ENCODE measurements around the gene KCND2.

The KCND2 gene

GRCh38 chr7:120412139-120413050 is 139.4 kb downstream of the KCND2 start:
- DNase-seq, result no peak

- no peak for DNase-seq
These were observed 140.2 kb downstream of the KCND2 start for GRCh38 chr7:120413164-120413563.

GRCh38 chr7:120417244-120417979 is 144.4 kb downstream of the KCND2 start:
- DNase-seq, result no peak

GRCh38 chr7:120421151-120421651 is 148.2 kb downstream of the KCND2 start:
- no peak for DNase-seq

GRCh38 chr7:120431016-120431415 is 158.0 kb downstream of the KCND2 start:
- no peak for DNase-seq

- DNase-seq, result no peak
These were observed 163.6 kb downstream of the KCND2 start for GRCh38 chr7:120436487-120437060.

GRCh38 chr7:120441850-120442249 is 168.9 kb downstream of the KCND2 start:
- DNase-seq, result no peak

GRCh38 chr7:120442838-120443237 is 169.9 kb downstream of the KCND2 start:
- DNase-seq, result no peak

GRCh38 chr7:120444650-120445049 is 171.7 kb downstream of the KCND2 start:
- DNase-seq, result no peak

- no peak for DNase-seq
These were observed 172.3 kb downstream of the KCND2 start for GRCh38 chr7:120445276-120445675.

GRCh38 chr7:120452665-120453064 is 179.7 kb downstream of the KCND2 start:
- DNase-seq, result no peak

- DNase-seq, result no peak
These were observed 183.7 kb downstream of the KCND2 start for GRCh38 chr7:120456699-120457098.

GRCh38 chr7:120460949-120461348 is 188.0 kb downstream of the KCND2 start:
- no peak for DNase-seq

GRCh38 chr7:120462991-120463390 is 190.0 kb downstream of the KCND2 start:
- DNase-seq, result no peak

GRCh38 chr7:120464104-120464503 is 191.1 kb downstream of the KCND2 start:
- no peak for DNase-seq

- peak; percentile 51 for DNase-seq
These were observed 194.7 kb downstream of the KCND2 start for GRCh38 chr7:120467676-120468075.

- no peak for DNase-seq
These were observed 195.6 kb downstream of the KCND2 start for GRCh38 chr7:120468611-120469010.

- no peak for DNase-seq
These were observed 199.9 kb downstream of the KCND2 start for GRCh38 chr7:120472892-120473291.

GRCh38 chr7:120473352-120473751 is 200.4 kb downstream of the KCND2 start:
- DNase-seq, result no peak

- no peak for DNase-seq
These were observed 203.0 kb downstream of the KCND2 start for GRCh38 chr7:120475994-120476393.

GRCh38 chr7:120480472-120480871 is 207.5 kb downstream of the KCND2 start:
- no peak for DNase-seq

GRCh38 chr7:120480930-120481329 is 208.0 kb downstream of the KCND2 start:
- no peak for DNase-seq

GRCh38 chr7:120486164-120486563 is 213.2 kb downstream of the KCND2 start:
- DNase-seq, result peak; percentile 3

- no peak for DNase-seq
These were observed 229.2 kb downstream of the KCND2 start for GRCh38 chr7:120502132-120502531.

All from NCI-H2171 (cell line).